H1 (cell line): ENCODE measurements around the gene IL31RA. TPM values are rescaled to one million over a fixed set of nuclear protein-coding genes. Genes with fewer than 3 reads are reported as not detected.

Experiments used
- EP300 ChIP-seq, 2 experiments: IDR thresholded peaks; 1 replicate in 1 of 2; 2 replicates in 1 of 2; pipeline ENCODE4 v1.6.1; 2011 to 2012; ENCODE audit warnings: low read depth in 2 of 2, low read length in 2 of 2, mild to moderate bottlenecking in 2 of 2, borderline replicate concordance in 1 of 2, inconsistent platforms in 1 of 2, moderate library complexity in 1 of 2
- USF2 ChIP-seq: IDR thresholded peaks from 2 replicates; pipeline ENCODE4 v1.6.1; 2011; ENCODE audit warnings: low read length, improper control_type of control experiment
- polyA plus RNA-seq, 7 experiments: library from polyadenylated mRNA; depleted of rRNA in 3 of 7; stranded (reverse) in 5 of 7; unstranded in 2 of 7; fragments of >200 nt in 5 of 7; fragments of 200-250 nt in 2 of 7; gene quantifications; 1 replicate in 5 of 7; 2 replicates in 1 of 7; 4 replicates in 1 of 7; pipeline versions ENCODE4 v1.2.1 to v1.2.3, GENCODE V29; 2011 to 2013; ENCODE audit warnings: missing spikeins in 2 of 7, mixed read lengths in 2 of 7
- total RNA-seq: library from RNA; stranded (reverse); fragmentation: NEBNext Ultra II Directional; extraction: Animal tissue kit (Norgen Biotek cat#: 25700); gene quantifications from 2 replicates; pipeline ENCODE4 v1.2.1, GENCODE V29; 2021

Gene IL31RA
- total and polyA plus RNA-seq, 2 of the 8 experiments (the other 6 are each of a cell fraction or from before 2014, with no cell fraction given): not detected

GRCh38 chr5:55848783-55849182 lies 2.4 kb upstream of the IL31RA start (continued):
- TF ChIP-seq USF2 (no peak), EP300 (IDR thresholded peaks at IDR 0.05; ENCODE audit: borderline replicate concordance in 1 of 2, low read depth in 2 of 2, low read length in 2 of 2) (no peak)
